Stimulated activated CD4-positive, alpha-beta T cell treated with anti-CD3 and anti-CD28 coated beads, Interleukin-1b, Interleukin-23, amount 100 ng/mL, for 1 hour (primary cell): ENCODE measurements around the gene CDK14.
"Not testable (repeated sequence)": the region's sequence is repeated elsewhere in the genome, so short reads cannot be mapped to it uniquely, and the experiment has no call there.

Source experiments
- DNase-seq, 2 donors: peaks; one replicate each; pipeline ENCODE4 v3.0.0-alpha.2; 2020; ENCODE audit warnings: low read depth in 2 of 2

The CDK14 gene

GRCh38 chr7:91156316-91157185 is 560.4 kb downstream of the CDK14 start:
- no peak for DNase-seq

GRCh38 chr7:91157579-91158320 is 561.6 kb downstream of the CDK14 start:
- DNase-seq, result no peak

- no peak for DNase-seq
Measured at GRCh38 chr7:91162436-91162835, 566.3 kb downstream of the CDK14 start.

- no peak for DNase-seq
Measured at GRCh38 chr7:91164506-91164905, 568.4 kb downstream of the CDK14 start.

GRCh38 chr7:91165006-91165845 is 569.1 kb downstream of the CDK14 start:
- no peak for DNase-seq

- no peak for DNase-seq
Measured at GRCh38 chr7:91165846-91166230, 569.7 kb downstream of the CDK14 start.

GRCh38 chr7:91168871-91169829 is 573.0 kb downstream of the CDK14 start:
- no peak for DNase-seq

GRCh38 chr7:91169830-91170191 is 573.7 kb downstream of the CDK14 start:
- no peak for DNase-seq

- not testable (repeated sequence) for DNase-seq
Measured at GRCh38 chr7:91173265-91173664, 577.1 kb downstream of the CDK14 start.

GRCh38 chr7:91180746-91181145 is 584.6 kb downstream of the CDK14 start:
- DNase-seq, result no peak

- no peak for DNase-seq
Measured at GRCh38 chr7:91181949-91182348, 585.8 kb downstream of the CDK14 start.

GRCh38 chr7:91182819-91183764 is 587.0 kb downstream of the CDK14 start:
- DNase-seq, result no peak

- DNase-seq, result no peak
Measured at GRCh38 chr7:91185771-91186170, 589.6 kb downstream of the CDK14 start.

- no peak for DNase-seq
Measured at GRCh38 chr7:91187061-91187460, 590.9 kb downstream of the CDK14 start.

- DNase-seq, result no peak
Measured at GRCh38 chr7:91191771-91192170, 595.6 kb downstream of the CDK14 start.

GRCh38 chr7:91193141-91193540 is 597.0 kb downstream of the CDK14 start:
- no peak for DNase-seq

- no peak for DNase-seq
Measured at GRCh38 chr7:91194841-91195240, 598.7 kb downstream of the CDK14 start.

GRCh38 chr7:91196058-91196457 is 599.9 kb downstream of the CDK14 start:
- DNase-seq, result no peak

- DNase-seq, result no peak
Measured at GRCh38 chr7:91198371-91198770, 602.2 kb downstream of the CDK14 start.

GRCh38 chr7:91199601-91200000 is 603.5 kb downstream of the CDK14 start:
- no peak for DNase-seq
